C4-2B (cell line): ENCODE measurements around the gene RAB40B.

ENCODE experiments used
- H3K27ac ChIP-seq: fragments of 450-650 bp; 2 replicates; pipeline ENCODE4 v1.5.1; 2017
- CTCF ChIP-seq: fragments of 450-650 bp; conservative IDR thresholded peaks from 2 replicates; pipeline ENCODE4 v1.5.1; 2017; ENCODE audit warnings: mild to moderate bottlenecking
- ZFX ChIP-seq: fragments of 450-650 bp; IDR thresholded peaks from 2 replicates; pipeline ENCODE4 v1.6.1; 2017

RAB40B gene

DNA sequence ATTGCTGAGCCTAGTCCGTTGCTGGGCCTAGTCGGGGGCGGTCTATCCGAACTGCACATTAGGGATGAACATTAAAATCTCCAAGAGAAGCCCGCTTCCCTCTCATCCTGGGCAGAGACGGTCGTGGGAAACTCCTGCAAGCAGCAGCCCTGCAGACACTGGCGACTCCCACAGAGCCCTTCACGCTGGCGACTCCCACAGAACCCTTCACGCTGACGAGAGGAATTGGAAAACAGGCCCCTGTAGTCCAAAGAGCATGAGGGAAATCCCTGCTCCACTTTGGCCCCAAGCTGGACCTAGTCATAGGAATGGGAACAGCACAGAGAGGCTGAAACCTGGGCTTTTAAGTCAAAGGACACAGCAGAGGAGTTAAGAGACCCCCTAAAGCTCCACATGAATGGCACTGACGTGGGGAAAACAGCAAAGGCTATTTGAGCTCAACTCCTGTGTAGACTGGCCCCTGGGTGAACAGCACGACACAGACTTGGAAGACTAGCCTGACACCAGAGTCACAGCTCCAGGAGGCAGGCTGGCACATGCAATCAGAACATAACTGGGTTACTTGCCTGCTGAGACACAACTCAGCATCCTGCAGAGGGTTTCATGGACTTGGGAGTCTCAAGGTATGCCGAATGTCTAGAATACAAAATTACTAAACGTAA, 92.4 kb downstream of the RAB40B start:
- TF ChIP-seq CTCF (no peak), ZFX (no peak)
- no peak overlapping the region for H3K27ac ChIP-seq
